OCI-LY7 (cell line): Measurements from ENCODE around the gene GIMAP1.

Experiments used
- EZH2phosphoT487 ChIP-seq: fragments of 200-600 bp; sonication (generic); IDR thresholded peaks from 2 replicates; pipeline ENCODE4 v1.6.1; 2018; ENCODE audit warnings: low read depth, borderline replicate concordance, mild to moderate bottlenecking, mixed run types, antibody characterized with exemption, low read length, moderate library complexity, mixed read lengths
- TF ChIP-seq, protein P1 (sequence below): fragments of 200-600 bp; sonication (generic); conservative IDR thresholded peaks from 2 replicates; pipeline ENCODE4 v1.5.1; 2014; ENCODE audit warnings: mild to moderate bottlenecking, antibody characterized with exemption, low read length, moderate library complexity, mixed read lengths

DNA sequence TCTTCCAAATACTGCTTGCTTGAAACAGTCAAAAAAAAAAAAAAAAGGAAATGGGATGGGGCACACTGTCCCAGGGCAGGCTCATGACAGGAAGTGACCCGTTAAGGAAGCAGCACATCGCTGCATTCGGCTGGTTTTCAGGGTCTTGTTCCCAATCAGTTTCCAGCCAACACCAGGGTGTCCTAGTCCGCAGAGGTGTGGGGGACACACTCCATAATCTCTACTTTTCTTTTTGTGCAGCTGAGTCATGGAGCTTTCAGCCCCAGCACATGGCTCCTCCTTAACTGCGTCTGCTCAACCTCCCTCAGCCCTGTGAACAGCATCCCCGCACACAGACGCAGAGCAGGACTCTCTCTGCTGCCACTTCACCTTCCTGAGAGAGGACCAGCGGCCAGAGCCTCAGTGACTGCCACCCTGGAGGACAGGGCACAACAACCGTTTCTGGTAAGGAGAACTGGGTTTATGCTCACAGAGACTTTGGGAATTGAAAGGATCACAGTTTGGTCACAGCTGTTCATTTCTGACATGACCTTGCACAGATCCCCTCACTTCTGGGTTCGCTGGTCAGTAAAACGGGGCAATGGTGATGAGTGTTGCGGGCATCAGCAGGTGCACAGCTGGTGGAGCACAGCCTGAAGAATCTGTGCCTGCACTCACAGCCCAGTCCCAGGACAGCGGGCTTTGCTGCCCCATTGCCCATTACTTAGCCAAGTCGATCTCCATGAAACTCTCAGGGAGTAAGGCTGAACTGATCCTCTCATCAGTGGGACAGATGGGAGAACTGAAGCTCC is 21.0 kb downstream of the GIMAP1 start, which contains the start of gene GIMAP5:
- TF ChIP-seq, protein P1, sequence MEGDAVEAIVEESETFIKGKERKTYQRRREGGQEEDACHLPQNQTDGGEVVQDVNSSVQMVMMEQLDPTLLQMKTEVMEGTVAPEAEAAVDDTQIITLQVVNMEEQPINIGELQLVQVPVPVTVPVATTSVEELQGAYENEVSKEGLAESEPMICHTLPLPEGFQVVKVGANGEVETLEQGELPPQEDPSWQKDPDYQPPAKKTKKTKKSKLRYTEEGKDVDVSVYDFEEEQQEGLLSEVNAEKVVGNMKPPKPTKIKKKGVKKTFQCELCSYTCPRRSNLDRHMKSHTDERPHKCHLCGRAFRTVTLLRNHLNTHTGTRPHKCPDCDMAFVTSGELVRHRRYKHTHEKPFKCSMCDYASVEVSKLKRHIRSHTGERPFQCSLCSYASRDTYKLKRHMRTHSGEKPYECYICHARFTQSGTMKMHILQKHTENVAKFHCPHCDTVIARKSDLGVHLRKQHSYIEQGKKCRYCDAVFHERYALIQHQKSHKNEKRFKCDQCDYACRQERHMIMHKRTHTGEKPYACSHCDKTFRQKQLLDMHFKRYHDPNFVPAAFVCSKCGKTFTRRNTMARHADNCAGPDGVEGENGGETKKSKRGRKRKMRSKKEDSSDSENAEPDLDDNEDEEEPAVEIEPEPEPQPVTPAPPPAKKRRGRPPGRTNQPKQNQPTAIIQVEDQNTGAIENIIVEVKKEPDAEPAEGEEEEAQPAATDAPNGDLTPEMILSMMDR: no peak
- TF ChIP-seq EZH2phosphoT487: no peak
